Caco-2 (cell line): ENCODE measurements around the gene MSMO1. TPM values are rescaled to one million over a fixed set of nuclear protein-coding genes. Genes with fewer than 3 reads are reported as not detected.

Experiments
- BruUV-seq: library from RNA; stranded (reverse); fragments of 400-500 nt; replicated peaks from 2 replicates; lab custom pipeline; 2021; lab: Mats Ljungman, UMichigan
- CTCF ChIA-PET: fragments of 300-600 bp; sonication (Branson Sonifier 250); formaldehyde crosslinking; loops from one replicate; lab custom pipeline; 2022; ENCODE audit warnings: antibody characterized with exemption; lab: Charles Lee
- POLR2A ChIA-PET: fragments of 300-600 bp; sonication (Branson Sonifier 250); formaldehyde crosslinking; loops from one replicate; lab custom pipeline; 2022; ENCODE audit warnings: antibody characterized with exemption; lab: Charles Lee
- DNase-seq, 2 experiments: peaks; one replicate each; pipeline versions ENCODE4 v3.0.0 to v3.0.0-alpha.2; 2020 to 2022
- H3K27me3 ChIP-seq: replicated peaks from 2 replicates; pipeline ENCODE4 v1.6.0; 2011; ENCODE audit warnings: low read length; ENCODE audit not compliant: control insufficient read depth, insufficient read depth
- H3K36me3 ChIP-seq: 2 replicates; pipeline ENCODE4 v1.5.1; 2011; ENCODE audit warnings: low read length; ENCODE audit not compliant: control insufficient read depth, insufficient read depth
- H3K4me1 ChIP-seq: fragments of 250-450 bp; sonication (Bioruptor Pico); 2 replicates; pipeline ENCODE4 v1.5.1; 2020; ENCODE audit warnings: mild to moderate bottlenecking
- H3K4me3 ChIP-seq: 2 replicates; pipeline ENCODE4 v1.5.1; 2011; ENCODE audit warnings: low read depth, mild to moderate bottlenecking, control low read depth, low read length
- H3K9me3 ChIP-seq: fragments of 250-450 bp; sonication (Bioruptor Pico); 2 replicates; pipeline ENCODE4 v1.5.1; 2020; ENCODE audit warnings: mild to moderate bottlenecking, moderate library complexity
- H3K27ac Mint-ChIP-seq: one replicate; pipeline ENCODE4 v1.8.0; 2022; ENCODE audit warnings: mixed read lengths; ENCODE audit not compliant: unreplicated experiment
- H3K27me3 Mint-ChIP-seq: one replicate; pipeline ENCODE4 v1.8.0; 2022; ENCODE audit warnings: mixed read lengths; ENCODE audit not compliant: insufficient read depth, unreplicated experiment
- H3K36me3 Mint-ChIP-seq: one replicate; pipeline ENCODE4 v1.8.0; 2022; ENCODE audit warnings: mild to moderate bottlenecking, mixed read lengths; ENCODE audit not compliant: insufficient read depth, unreplicated experiment
- H3K4me1 Mint-ChIP-seq: one replicate; pipeline ENCODE4 v1.8.0; 2022; ENCODE audit warnings: low read depth, mixed read lengths; ENCODE audit not compliant: unreplicated experiment
- H3K4me3 Mint-ChIP-seq: one replicate; pipeline ENCODE4 v1.8.0; 2022; ENCODE audit warnings: mild to moderate bottlenecking, moderate library complexity, mixed read lengths; ENCODE audit not compliant: unreplicated experiment
- H3K9me3 Mint-ChIP-seq: one replicate; pipeline ENCODE4 v1.8.0; 2022; ENCODE audit warnings: mixed read lengths; ENCODE audit not compliant: unreplicated experiment
- CTCF ChIP-seq, 2 experiments: fragments of 200-600 bp in 1 of 2; IDR thresholded peaks; 1 replicate in 1 of 2; 2 replicates in 1 of 2; pipeline versions ENCODE4 v1.5.1 to v1.8.0; 2011 to 2022; ENCODE audit warnings: antibody characterized with exemption in 1 of 2, control low read depth in 1 of 2, inconsistent platforms in 1 of 2, low read depth in 1 of 2, low read length in 1 of 2, mild to moderate bottlenecking in 1 of 2, moderate library complexity in 1 of 2; ENCODE audit not compliant: insufficient read depth in 1 of 2, severe bottlenecking in 1 of 2, unreplicated experiment in 1 of 2
- intact Hi-C: fragments of 100-400 bp; cut with micrococcal nuclease; formaldehyde crosslinking; loops from one replicate; pipeline ENCODE4 v1.10.0; 2022; ENCODE audit not compliant: unreplicated experiment
- total RNA-seq: library from RNA; stranded (reverse); gene quantifications from 2 replicates; pipeline ENCODE4 v1.2.3, GENCODE V29; 2022

The MSMO1 gene
- total RNA-seq, 1 experiment from 2014 or later = 91.1 TPM

DNA sequence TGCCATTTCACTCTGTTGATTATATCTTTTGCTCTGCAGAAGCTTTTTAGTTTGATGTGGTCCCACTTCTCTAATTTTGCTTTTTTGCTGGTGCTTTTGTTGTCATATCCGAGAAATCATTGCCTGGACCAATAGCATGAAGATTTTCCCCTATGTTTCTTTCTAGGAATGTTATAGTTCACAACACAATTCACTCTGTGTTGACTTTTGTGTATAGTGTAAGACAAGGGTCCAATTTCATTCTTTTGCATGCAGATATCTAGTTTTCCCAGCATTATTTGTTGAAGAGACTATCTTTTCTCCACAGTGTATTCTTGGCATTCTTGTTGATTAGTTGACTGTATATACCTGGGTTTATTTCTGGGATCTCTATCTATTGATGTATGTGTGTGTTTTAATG lies 43.1 kb downstream of the MSMO1 start:
- Mint-ChIP-seq H3K4me1 (no peaks in the 10 kb centered on the region), H3K4me3 (no peak overlapping the region), H3K27ac (no peak overlapping the region), H3K27me3 (peaks cover 12% of the 10 kb centered on the region), H3K36me3 (no peaks in the 10 kb centered on the region), H3K9me3 (no peaks in the 10 kb centered on the region)
- DNase-seq = no peak
- intact Hi-C loops = no loop called here
- no peaks in the 10 kb centered on the region for H3K9me3 ChIP-seq
- ChIA-PET CTCF (no interaction called here), POLR2A (no interaction called here)
- no peaks in the 10 kb centered on the region for H3K4me1 ChIP-seq
- no TSS peak for BruUV-seq
- H3K36me3 ChIP-seq = no peaks in the 10 kb centered on the region
- H3K4me3 ChIP-seq = no peak overlapping the region
- TF ChIP-seq CTCF (IDR thresholded peaks at IDR 0.05; ENCODE audit: insufficient read depth in 1 of 2, low read depth in 1 of 2, low read length in 1 of 2, severe bottlenecking in 1 of 2, unreplicated experiment in 1 of 2) = no peak
- no peaks in the 10 kb centered on the region for H3K27me3 ChIP-seq

DNA sequence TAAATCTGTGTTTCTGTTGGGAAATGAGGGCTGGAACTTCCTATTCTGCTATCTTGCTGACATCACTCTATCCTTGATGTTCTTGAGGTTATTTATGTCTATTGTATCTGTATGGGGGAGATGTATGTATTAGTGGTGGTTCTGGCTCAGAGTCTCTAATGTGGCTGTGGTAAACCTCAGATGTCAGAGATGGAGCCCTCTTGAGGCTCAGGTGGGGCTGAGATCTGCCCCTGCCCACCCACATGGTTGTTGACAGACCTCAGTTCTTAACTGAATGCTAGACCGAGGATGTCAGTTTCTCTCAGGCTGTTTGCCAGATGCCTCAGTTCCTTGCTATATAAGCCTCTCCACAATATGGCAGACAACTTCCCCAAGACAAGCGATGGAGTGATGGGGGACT lies 48.0 kb downstream of the MSMO1 start:
- BruUV-seq = no TSS peak

GRCh38 chr4:165378398-165378744 lies 50.9 kb downstream of the MSMO1 start:
- intact Hi-C loops = loop anchor here (2.0 kb wide), 1 partner anchor 22 kb away; no protein-coding TSS in a partner anchor
- Mint-ChIP-seq H3K27me3 (peaks cover 19% of the 10 kb centered on the region), H3K36me3 (no peaks in the 10 kb centered on the region), H3K4me3 (peak overlapping the region; percentile 87), H3K4me1 (peaks cover 7% of the 10 kb centered on the region), H3K9me3 (no peaks in the 10 kb centered on the region), H3K27ac (no peak overlapping the region)
- no peaks in the 10 kb centered on the region for H3K27me3 ChIP-seq
- ChIA-PET CTCF (interaction anchor here (0.6 to 1.0 kb wide), 2 partner anchors 83 to 104 kb away, joined by 3 read pairs; no protein-coding TSS in a partner anchor), POLR2A (interaction anchor here (0.6 kb wide), 1 partner anchor 51 kb away, joined by 3 read pairs; the partner anchor contains the start of gene MSMO1)
- peak overlapping the region; percentile 37 for H3K4me3 ChIP-seq
- BruUV-seq = no TSS peak
- no peaks in the 10 kb centered on the region for H3K36me3 ChIP-seq
- no peaks in the 10 kb centered on the region for H3K9me3 ChIP-seq
- DNase-seq = no peak
- H3K4me1 ChIP-seq = peaks cover 5% of the 10 kb centered on the region
- TF ChIP-seq CTCF (IDR thresholded peaks at IDR 0.05; ENCODE audit: insufficient read depth in 1 of 2, low read depth in 1 of 2, low read length in 1 of 2, severe bottlenecking in 1 of 2, unreplicated experiment in 1 of 2) = no peak

More for the DNA sequence above, 48.0 kb downstream of the MSMO1 start:
- ChIA-PET POLR2A (no interaction called here), CTCF (no interaction called here)
- Mint-ChIP-seq H3K9me3 (no peaks in the 10 kb centered on the region), H3K27ac (no peak overlapping the region), H3K27me3 (peaks cover 16% of the 10 kb centered on the region), H3K4me1 (no peaks in the 10 kb centered on the region), H3K36me3 (no peaks in the 10 kb centered on the region), H3K4me3 (no peak overlapping the region)
- H3K4me3 ChIP-seq = no peak overlapping the region
- H3K27me3 ChIP-seq = no peaks in the 10 kb centered on the region
- no peaks in the 10 kb centered on the region for H3K36me3 ChIP-seq
- peaks cover 5% of the 10 kb centered on the region for H3K4me1 ChIP-seq
- intact Hi-C loops = no loop called here
- TF ChIP-seq CTCF (IDR thresholded peaks at IDR 0.05; ENCODE audit: insufficient read depth in 1 of 2, low read depth in 1 of 2, low read length in 1 of 2, severe bottlenecking in 1 of 2, unreplicated experiment in 1 of 2) = no peak
- DNase-seq = no peak
- no peaks in the 10 kb centered on the region for H3K9me3 ChIP-seq
